HG02981 (cell line): ENCODE results near the gene LYPLA2.
"Not testable (repeated sequence)": the region's sequence is repeated elsewhere in the genome, so short reads cannot be mapped to it uniquely, and the experiment has no call there.

Experiments used
- ATAC-seq: cut with Tn5 transposase; IDR thresholded peaks from one replicate; pipeline ENCODE4 v1.9.1; 2021; ENCODE audit warnings: mild to moderate bottlenecking, moderate library complexity; ENCODE audit not compliant: unreplicated experiment

The LYPLA2 gene

DNA sequence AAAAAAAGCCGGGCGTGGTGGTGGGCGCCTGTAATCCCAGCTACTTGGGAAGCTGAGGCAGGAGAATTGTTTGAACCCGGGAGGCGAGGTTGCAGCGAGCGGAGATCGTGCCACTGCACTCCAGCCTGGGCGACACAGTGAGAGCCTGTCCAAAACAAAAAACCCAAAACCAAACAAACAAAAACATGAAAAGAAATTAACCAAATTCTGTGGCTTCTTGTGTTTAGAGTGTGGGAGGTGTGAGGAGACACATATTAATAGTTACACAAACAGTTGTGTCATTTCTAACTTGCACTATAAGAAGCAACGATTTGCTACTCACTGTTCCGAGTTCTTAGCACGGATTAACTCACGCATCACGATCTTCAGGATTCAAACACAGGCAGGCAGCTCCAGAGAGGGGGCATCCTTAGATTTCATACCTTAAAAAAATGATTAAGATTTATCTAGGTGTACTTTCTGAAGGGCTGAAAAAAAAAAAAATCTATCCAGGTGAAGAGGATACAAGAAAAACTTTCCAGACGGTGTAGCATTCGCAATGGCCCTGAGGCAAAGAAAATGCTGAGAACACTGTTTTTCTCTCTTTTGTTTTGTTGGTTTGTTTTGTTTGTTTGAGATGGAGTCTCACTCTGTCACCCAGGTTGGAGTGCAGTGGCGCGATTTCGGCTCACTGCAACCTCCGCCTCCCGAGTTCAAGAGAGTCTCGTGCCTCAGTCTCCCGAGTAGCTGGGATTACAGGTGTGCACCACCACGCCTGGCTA, 35.0 kb downstream of the LYPLA2 start:
- ATAC-seq: peak; percentile 17

DNA sequence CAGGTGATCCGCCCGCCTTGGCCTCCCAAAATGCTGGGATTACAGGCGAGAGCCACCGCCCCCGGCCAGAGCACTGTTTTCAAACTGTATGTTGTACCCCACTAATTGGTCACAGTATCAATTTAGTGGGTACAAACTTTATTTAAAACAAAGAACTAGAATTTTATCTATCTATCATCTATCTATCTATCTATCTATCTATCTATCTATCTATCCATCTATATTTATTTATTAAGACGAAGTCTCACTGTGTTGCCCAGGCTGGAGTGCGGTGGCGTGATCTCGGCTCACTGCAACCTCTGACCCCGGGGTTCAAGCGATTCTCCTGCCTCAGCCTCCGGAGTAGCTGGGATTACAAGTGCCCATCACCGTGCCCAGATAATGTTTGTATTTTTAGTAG, 35.6 kb downstream of the LYPLA2 start:
- not testable (repeated sequence) for ATAC-seq

DNA sequence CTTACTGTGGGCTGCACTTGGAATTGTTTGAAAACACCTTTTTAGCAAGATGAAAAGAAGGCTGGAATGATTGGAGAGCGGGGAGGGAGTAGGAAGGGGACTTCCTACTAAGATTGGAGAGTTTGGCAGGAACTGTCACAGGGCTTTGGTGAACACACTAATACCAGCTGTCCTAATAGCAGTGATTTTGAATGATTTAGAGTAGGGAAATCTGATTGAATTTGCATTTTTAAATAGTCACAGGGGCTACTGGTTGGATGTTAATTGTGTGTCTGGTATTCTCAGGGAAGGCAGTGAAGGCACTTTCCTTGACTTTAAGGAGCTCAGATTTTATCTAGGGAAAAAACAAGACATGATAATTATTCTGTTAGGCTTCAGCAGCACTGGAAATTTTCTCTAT, 36.8 kb downstream of the LYPLA2 start:
- no peak for ATAC-seq

DNA sequence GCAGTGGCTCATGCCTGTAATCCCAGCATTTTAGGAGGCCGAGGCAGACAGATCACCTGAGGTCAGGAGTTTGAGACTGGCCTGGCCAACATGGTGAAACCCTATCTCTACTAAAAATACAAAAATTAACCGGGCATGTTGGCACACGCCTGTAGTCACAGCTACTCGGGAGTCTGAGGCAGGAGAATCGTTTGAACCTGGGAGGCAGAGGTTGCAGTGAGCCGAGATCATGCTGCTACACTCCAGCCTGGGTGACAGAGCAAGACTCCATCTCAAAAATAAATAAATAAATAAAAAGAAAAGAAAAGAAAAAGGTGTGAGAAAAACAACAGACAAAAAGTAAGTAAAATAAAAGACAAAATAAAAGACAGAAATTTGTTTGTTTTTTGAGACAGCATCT, 43.2 kb downstream of the LYPLA2 start:
- ATAC-seq: not testable (repeated sequence)

DNA sequence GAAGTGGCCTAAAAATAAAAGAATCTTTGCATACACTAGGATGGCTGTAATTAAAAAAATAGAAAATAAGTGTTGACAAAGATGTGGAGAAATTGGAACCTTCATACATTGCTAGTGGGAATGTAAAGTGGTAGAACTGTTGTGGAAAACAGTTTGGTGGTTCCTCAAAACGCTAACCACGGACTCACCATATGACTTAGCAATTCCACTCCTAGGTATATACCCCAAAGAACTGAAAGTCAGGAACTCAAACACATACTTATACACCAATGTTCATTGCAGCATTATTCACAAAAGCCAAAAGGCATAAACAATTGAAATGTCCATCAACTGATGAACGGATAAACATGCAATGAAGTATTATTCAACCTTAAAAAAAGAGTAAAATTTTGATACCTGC, 45.1 kb downstream of the LYPLA2 start:
- no peak for ATAC-seq

DNA sequence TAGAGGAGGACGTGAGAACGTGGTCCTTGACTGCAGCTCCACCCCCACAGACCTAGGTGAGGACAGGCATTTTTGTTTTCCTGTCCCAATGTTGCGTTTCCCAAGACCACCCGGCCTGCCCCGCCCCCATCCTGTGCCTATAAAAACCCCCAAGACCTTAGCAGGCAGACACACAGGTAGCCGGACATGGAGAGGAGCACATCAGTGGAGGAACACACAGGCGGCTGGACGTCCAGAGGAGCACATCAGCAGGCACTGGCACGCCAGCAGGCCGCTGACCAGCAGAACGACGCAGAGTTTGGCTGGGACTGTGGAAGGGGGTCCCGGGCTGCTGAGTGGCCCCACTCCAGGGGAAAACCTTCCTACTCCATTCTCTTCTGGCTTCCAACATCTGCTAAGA, 47.0 kb downstream of the LYPLA2 start:
- no peak for ATAC-seq

DNA sequence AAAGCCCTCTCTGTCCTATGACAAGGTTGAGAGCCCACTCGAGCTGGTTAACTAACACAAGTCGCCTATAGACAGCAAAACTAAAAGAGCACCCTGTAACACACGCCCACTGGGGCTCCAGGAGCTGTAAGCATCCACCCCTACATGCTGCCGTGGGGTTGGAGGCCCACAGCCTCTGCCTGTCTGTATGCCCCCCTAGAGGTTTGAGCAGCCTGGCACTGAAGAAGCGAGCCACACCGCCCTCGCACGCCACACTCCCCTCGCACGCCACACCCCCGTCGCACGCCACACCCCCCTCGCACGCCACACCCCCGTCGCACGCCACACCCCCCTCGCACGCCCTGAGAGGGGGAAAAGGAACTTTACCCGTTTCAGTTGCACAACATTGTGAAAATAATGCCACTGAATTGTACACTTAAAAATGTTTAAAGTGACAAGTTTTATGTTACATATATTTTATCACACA, 47.5 kb downstream of the LYPLA2 start:
- peak; percentile 79 for ATAC-seq

DNA sequence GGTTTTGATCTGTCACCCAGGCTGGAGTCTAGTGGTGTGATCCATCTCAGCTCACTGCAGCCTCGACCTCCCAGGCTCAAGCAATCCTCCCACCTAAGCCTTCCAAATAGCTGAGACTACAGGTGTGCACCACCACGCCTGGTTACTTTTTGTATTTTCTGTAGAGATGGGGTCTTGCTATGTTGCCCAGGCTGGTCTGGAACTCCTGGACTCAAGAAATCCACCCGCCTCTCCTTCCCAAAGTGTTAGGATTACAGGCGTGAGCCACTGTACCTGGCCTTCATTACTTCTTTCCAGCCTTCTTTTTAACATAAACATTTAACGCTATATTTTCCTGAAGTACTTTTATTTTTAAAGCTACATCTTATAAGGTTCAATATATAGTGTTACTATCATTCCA, 52.7 kb downstream of the LYPLA2 start:
- ATAC-seq: no peak
